Fibroblast of villous mesenchyme (primary cell): ENCODE results near the gene PTPRN2. TPM values are rescaled to one million over a fixed set of nuclear protein-coding genes. Genes with fewer than 3 reads are reported as not detected.

Source experiments
- DNase-seq: peaks from one replicate; pipeline ENCODE4 v3.0.0-alpha.2; 2010; ENCODE audit warnings: low read depth
- H3K4me3 ChIP-seq: 2 replicates; pipeline ENCODE4 v1.5.1; 2011; ENCODE audit warnings: low read depth, mild to moderate bottlenecking, low read length
- total RNA-seq: library from RNA; depleted of rRNA; stranded (reverse); fragments of >200 nt; gene quantifications from 2 replicates; pipeline ENCODE4 v1.2.3, GENCODE V29; 2012
- TF ChIP-seq, protein P1 (sequence below): IDR thresholded peaks from 2 replicates; pipeline ENCODE4 v1.5.1; 2012; ENCODE audit warnings: low read depth, mild to moderate bottlenecking, low read length; ENCODE audit not compliant: insufficient read depth

The PTPRN2 gene
- total RNA-seq, 1 donor: not detected

DNA sequence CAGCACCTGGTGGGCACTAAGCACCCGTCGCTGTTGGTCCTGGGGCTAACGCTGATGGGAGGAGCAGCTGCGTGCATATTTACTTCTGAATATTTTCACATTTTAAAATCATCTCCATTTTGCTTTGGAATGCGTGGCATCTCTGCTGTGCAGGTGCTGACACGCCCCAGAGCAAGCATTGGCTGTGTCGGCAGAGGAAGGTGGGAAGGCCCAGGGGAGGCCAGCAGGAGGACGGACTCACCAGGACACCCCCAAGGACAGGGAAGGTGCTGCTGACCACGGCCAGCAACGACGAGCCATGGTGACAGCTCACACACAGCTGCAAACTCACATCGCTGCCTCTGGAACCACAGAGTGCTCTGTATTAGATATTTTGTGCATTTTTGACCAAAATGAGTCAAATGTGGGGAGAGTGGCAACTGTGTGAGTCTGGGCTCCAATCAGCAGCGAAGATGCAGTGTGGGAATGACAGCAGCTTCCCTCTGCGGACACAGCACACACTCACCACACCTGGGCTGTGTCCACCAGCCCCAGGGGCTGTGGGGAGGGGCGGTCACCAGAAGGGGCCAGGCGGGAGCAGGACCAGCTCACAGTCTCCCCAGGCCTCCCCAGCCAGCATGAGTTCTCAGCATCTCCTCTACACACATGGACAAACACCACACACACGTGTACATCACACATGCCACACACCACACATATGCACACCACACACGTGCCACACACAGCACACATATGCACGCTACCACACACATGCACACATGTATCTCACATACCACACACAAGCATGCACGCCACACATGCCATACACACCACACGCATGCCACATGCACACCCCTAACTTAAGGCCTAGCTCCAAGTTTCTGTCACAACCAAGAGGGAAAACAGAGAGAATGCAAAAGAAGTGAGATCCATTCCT, 58.2 kb downstream of the PTPRN2 start:
- no peak overlapping the region for H3K4me3 ChIP-seq
- no peak for DNase-seq
- TF ChIP-seq, protein P1, sequence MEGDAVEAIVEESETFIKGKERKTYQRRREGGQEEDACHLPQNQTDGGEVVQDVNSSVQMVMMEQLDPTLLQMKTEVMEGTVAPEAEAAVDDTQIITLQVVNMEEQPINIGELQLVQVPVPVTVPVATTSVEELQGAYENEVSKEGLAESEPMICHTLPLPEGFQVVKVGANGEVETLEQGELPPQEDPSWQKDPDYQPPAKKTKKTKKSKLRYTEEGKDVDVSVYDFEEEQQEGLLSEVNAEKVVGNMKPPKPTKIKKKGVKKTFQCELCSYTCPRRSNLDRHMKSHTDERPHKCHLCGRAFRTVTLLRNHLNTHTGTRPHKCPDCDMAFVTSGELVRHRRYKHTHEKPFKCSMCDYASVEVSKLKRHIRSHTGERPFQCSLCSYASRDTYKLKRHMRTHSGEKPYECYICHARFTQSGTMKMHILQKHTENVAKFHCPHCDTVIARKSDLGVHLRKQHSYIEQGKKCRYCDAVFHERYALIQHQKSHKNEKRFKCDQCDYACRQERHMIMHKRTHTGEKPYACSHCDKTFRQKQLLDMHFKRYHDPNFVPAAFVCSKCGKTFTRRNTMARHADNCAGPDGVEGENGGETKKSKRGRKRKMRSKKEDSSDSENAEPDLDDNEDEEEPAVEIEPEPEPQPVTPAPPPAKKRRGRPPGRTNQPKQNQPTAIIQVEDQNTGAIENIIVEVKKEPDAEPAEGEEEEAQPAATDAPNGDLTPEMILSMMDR: no peak

DNA sequence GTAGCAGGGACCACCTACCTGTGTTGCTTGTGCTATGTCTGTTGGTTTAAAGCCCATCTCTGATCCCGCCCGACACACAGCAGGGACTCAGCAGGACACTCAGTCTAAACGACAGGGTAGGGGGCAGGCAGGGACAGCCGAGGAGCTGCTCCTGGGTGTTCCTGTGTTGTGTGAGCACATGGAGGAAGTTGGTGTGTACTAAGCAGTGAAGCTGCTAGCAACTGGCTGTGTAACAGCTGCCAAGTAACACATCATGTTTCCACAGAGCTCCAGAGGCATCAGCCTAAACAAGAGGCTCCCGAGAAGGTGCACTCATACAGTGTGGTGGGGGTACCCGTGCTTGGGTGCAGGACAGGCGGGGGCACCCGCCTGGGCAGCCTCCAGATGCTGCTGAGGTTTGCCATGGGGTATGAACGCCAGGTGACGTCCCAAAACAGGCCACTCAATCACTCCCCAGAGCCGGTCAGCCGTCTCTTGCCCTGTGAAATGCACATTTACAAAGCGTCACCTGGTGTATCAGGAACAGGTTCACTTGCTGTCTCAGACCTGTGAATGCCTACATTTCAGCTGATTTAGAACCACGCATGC, 59.6 kb downstream of the PTPRN2 start:
- DNase-seq: no peak
- no peak overlapping the region for H3K4me3 ChIP-seq
- TF ChIP-seq, protein P1: no peak

DNA sequence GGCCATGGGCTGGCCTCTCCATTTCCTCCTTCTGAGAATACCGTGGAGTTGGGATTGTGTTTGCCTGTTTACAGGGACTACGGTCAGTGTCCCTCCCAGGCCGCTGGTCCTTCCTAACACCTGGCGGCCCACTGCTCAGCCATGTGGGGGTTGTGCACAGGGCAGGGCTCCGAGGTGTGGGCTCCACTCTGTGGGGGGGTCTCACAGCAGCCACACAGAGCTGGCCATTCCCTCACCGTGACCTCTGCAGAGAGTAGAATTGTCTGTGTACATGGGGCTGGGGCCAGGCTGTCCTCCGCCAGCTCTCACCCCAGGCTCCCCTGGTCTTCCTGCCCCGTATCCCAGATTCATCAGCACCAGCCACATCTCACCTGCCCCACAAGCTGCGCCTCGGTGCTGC, 60.1 kb downstream of the PTPRN2 start:
- TF ChIP-seq, protein P1: no peak

DNA sequence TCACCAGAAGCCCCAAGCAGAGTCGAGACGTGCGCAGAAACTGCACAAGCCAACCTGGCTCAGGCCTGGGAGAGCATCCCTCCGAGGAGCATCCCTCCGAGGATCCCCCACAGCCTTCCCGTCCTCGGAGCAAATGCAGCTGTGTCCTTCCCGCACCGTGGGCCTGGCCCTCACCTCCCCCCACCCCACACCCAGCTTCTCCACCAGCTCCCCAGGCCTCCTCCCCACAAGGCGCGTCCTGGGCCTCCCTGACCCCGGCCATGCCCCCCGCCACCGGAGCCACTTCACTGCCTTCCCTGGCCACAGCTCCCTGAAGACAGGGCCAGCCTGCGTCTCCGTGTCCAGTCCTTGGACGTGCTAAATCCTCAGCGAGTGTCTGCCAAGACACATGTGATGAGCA, 60.6 kb downstream of the PTPRN2 start:
- no peak overlapping the region for H3K4me3 ChIP-seq
- TF ChIP-seq, protein P1: no peak
- DNase-seq: no peak

More for the DNA sequence above, 60.1 kb downstream of the PTPRN2 start:
- no peak overlapping the region for H3K4me3 ChIP-seq
- DNase-seq: no peak

DNA sequence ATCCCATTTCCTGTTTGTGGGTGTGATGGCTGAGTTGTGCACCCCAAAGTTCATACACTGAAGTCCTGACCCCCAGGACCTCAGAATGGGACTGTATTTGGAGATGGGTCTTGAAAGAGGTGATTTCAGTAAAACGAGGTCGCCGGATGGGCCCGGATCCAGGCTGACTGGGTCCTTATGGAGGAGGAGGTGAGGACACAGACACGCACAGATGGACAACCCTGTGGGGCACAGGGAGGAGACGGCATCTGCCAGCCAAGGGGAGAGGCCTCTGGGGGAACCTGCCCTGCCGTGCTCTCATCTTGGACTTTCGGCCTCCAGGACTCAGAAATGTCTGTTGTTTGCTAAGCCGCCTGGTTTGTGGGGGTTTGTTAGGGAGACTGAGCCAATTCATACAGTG, 61.1 kb downstream of the PTPRN2 start:
- no peak overlapping the region for H3K4me3 ChIP-seq
- DNase-seq: no peak
- TF ChIP-seq, protein P1: no peak

DNA sequence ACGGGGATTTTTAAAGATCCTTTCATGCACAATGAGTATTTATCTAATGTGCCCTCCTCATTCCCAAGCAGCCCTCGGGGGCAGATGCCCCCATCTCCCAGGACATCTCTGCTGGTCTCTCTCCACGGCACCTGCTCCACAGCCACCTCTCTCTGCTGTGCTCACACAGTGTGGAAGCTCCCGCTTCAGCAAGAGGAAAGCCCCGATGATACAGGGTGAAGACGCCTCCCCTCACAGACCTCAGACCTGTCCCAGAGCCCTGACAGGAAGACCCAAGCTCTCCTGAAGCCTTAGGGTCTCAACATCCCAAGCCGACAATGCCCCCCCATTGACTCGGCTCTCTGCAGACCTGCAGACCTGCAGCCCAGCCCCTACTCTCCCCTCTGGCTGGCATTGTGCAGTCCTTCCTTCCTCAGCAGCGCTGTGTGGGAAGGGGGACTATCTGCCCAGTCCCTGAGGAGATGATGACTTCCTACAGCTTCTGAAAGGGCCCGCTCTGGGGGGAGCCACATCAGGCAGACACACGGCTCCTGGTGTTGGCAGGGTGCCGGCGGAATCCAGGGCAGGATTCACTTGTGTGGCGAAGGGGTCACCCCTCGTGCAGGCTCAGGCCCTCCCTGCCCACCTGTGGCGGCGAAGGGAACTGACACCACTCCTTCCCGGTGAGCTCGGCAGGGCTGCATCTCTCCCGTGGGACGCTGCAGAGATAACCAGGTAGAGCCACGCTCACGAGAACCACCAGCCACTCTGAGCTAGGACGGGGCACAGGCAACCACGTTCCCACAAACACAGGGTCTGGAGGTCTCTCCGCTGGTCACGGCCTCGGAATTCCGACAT, 61.8 kb downstream of the PTPRN2 start:
- TF ChIP-seq, protein P1: no peak
- no peak overlapping the region for H3K4me3 ChIP-seq

More for the DNA sequence above, 61.8 kb downstream of the PTPRN2 start:
- no peak for DNase-seq
